Measurements from ENCODE around the gene MTA2.

DNA sequence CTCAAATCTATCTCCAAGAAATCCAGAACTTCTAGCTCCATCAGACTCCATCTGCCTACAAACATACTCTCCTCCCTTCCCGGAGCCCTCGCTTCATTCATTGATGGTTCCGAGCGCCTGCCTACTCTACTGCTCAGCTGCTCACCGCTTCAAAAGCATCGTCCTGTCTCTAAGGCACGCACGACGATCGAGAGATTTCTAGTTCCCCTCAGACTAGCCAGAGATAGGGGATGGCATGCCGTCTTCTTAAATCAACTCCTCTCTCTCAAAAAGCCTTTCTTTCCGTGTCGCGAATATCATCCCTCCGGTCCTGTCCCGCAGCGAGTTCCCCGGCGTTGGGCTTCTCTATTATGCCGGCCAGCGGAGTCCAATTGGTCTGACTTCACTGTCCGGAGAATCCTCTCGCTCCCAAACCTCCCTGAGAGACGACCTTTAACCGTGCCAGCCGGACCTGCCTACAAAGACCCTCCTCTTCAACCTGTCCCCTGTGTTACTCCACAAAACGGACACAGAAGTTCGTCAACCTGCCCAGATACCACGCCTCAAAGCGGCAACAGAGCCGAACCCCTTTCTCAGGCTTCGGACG, 28.6 kb downstream of the MTA2 start:
- TF ChIP-seq SUZ12 (IDR thresholded peaks at IDR 0.05; ENCODE audit: extremely low read depth, insufficient read depth, insufficient read length) (no peak), YY1 (IDR thresholded peaks at IDR 0.05; ENCODE audit: insufficient read depth, insufficient read length) (no peak), ZNF274 (IDR thresholded peaks at IDR 0.05; ENCODE audit: low read depth, low read length) (no peak)

All from NT2/D1 (cell line).